H9 (cell line): Measurements from ENCODE around the gene PPM1J. TPM values are rescaled to one million over a fixed set of nuclear protein-coding genes. Genes with fewer than 3 reads are reported as not detected.

Experiments
- DNase-seq: peaks from one replicate; pipeline ENCODE4 v3.0.0-alpha.2; 2017
- H2AFZ ChIP-seq: one replicate; pipeline ENCODE4 v1.6.1; 2013; ENCODE audit warnings: mild to moderate bottlenecking, low read length, control low read depth, moderate library complexity
- H2AK5ac ChIP-seq: 2 replicates; pipeline ENCODE4 v1.6.1; 2013; ENCODE audit warnings: low read length, control low read depth, mixed read lengths; ENCODE audit not compliant: insufficient read length
- H2BK120ac ChIP-seq: one replicate; pipeline ENCODE4 v1.6.1; 2013; ENCODE audit warnings: low read depth, mild to moderate bottlenecking, low read length, control low read depth, inconsistent platforms; ENCODE audit not compliant: poor library complexity, severe bottlenecking
- H2BK12ac ChIP-seq: 2 replicates; pipeline ENCODE4 v1.6.1; 2013; ENCODE audit warnings: low read length, control low read depth, mixed read lengths, low read depth; ENCODE audit not compliant: insufficient read length
- H2BK15ac ChIP-seq: 2 replicates; pipeline ENCODE4 v1.6.1; 2013; ENCODE audit warnings: low read depth, low read length, control low read depth
- H2BK20ac ChIP-seq: one replicate; pipeline ENCODE4 v1.6.1; 2013; ENCODE audit warnings: low read depth, mild to moderate bottlenecking, low read length, control low read depth, inconsistent platforms; ENCODE audit not compliant: poor library complexity, severe bottlenecking
- H2BK5ac ChIP-seq: 2 replicates; pipeline ENCODE4 v1.6.1; 2013; ENCODE audit warnings: low read length, control low read depth, mixed read lengths; ENCODE audit not compliant: insufficient read length
- H3K14ac ChIP-seq: 2 replicates; pipeline ENCODE4 v1.6.1; 2013; ENCODE audit warnings: low read length, control low read depth; ENCODE audit not compliant: insufficient read depth
- H3K18ac ChIP-seq: 2 replicates; pipeline ENCODE4 v1.6.1; 2013; ENCODE audit warnings: low read depth, mild to moderate bottlenecking, mixed read lengths, low read length, control low read depth; ENCODE audit not compliant: insufficient read length
- H3K23ac ChIP-seq: 2 replicates; pipeline ENCODE4 v1.6.1; 2013; ENCODE audit warnings: low read length, control low read depth, mixed read lengths, low read depth; ENCODE audit not compliant: insufficient read length
- H3K23me2 ChIP-seq: 2 replicates; pipeline ENCODE4 v1.6.1; 2013; ENCODE audit warnings: low read depth, mild to moderate bottlenecking, mixed read lengths, low read length, control low read depth; ENCODE audit not compliant: insufficient read length, poor library complexity, severe bottlenecking
- H3K27ac ChIP-seq: 2 replicates; pipeline ENCODE4 v1.5.1; 2013; ENCODE audit warnings: low read length, control low read depth, mixed read lengths, low read depth; ENCODE audit not compliant: insufficient read length
- H3K27me3 ChIP-seq: 2 replicates; pipeline ENCODE4 v1.6.1; 2013; ENCODE audit warnings: low read length, control low read depth, inconsistent platforms; ENCODE audit not compliant: insufficient read depth
- H3K4ac ChIP-seq: 2 replicates; pipeline ENCODE4 v1.6.1; 2013; ENCODE audit warnings: low read depth, mild to moderate bottlenecking, control low read depth, inconsistent platforms, low read length, moderate library complexity
- H3K4me1 ChIP-seq: 2 replicates; pipeline ENCODE4 v1.6.1; 2013; ENCODE audit warnings: low read length, control low read depth, inconsistent platforms; ENCODE audit not compliant: insufficient read depth
- H3K4me2 ChIP-seq: 2 replicates; pipeline ENCODE4 v1.6.1; 2013; ENCODE audit warnings: low read length, control low read depth, mixed read lengths; ENCODE audit not compliant: insufficient read length, insufficient read depth
- H3K56ac ChIP-seq: 2 replicates; pipeline ENCODE4 v1.6.1; 2013; ENCODE audit warnings: low read depth, mild to moderate bottlenecking, mixed read lengths, low read length, control low read depth; ENCODE audit not compliant: insufficient read length
- H3K79me1 ChIP-seq: 2 replicates; pipeline ENCODE4 v1.6.1; 2013; ENCODE audit warnings: low read depth, mild to moderate bottlenecking, moderate library complexity, low read length, control low read depth, inconsistent platforms; ENCODE audit not compliant: insufficient read depth, poor library complexity, severe bottlenecking
- H3K79me2 ChIP-seq: 2 replicates; pipeline ENCODE4 v1.6.1; 2013; ENCODE audit warnings: low read length, control low read depth, inconsistent platforms; ENCODE audit not compliant: insufficient read depth
- H3K9ac ChIP-seq: 2 replicates; pipeline ENCODE4 v1.6.1; 2013; ENCODE audit warnings: low read length, control low read depth, mixed read lengths; ENCODE audit not compliant: insufficient read length; ENCODE audit errors: extremely low read depth
- H3K9me3 ChIP-seq: one replicate; pipeline ENCODE4 v1.6.1; 2013; ENCODE audit warnings: low read depth, low read length, inconsistent platforms; ENCODE audit not compliant: control insufficient read depth
- H3T11ph ChIP-seq: one replicate; pipeline ENCODE4 v1.6.1; 2013; ENCODE audit warnings: mild to moderate bottlenecking, low read length, control low read depth, inconsistent platforms
- H4K20me1 ChIP-seq: one replicate; pipeline ENCODE4 v1.6.1; 2013; ENCODE audit not compliant: control insufficient read depth, insufficient read length, insufficient read depth
- H4K5ac ChIP-seq: 2 replicates; pipeline ENCODE4 v1.6.1; 2013; ENCODE audit warnings: low read depth, mild to moderate bottlenecking, mixed read lengths, low read length, control low read depth; ENCODE audit not compliant: insufficient read length
- H4K8ac ChIP-seq: replicated peaks from 2 replicates; pipeline ENCODE4 v1.6.1; 2013; ENCODE audit warnings: low read length, control low read depth, mixed read lengths, low read depth; ENCODE audit not compliant: insufficient read length
- H4K91ac ChIP-seq: 2 replicates; pipeline ENCODE4 v1.6.1; 2013; ENCODE audit warnings: low read depth, mild to moderate bottlenecking, moderate library complexity, mixed read lengths, low read length, control low read depth; ENCODE audit not compliant: insufficient read length
- H3K27ac Mint-ChIP-seq, 3 experiments: 2 replicates in 2 of 3; 3 replicates in 1 of 3; pipeline ENCODE4 v1.8.0; 2020 to 2021; ENCODE audit warnings: mixed read lengths in 3 of 3, mild to moderate bottlenecking in 1 of 3, moderate library complexity in 1 of 3
- H3K27me3 Mint-ChIP-seq: 2 replicates; pipeline ENCODE4 v1.8.0; 2021; ENCODE audit warnings: low read depth, mild to moderate bottlenecking, moderate library complexity, mixed read lengths
- H3K36me3 Mint-ChIP-seq, 3 experiments: 2 replicates in 2 of 3; 3 replicates in 1 of 3; pipeline ENCODE4 v1.8.0; 2020 to 2021; ENCODE audit warnings: low read depth in 3 of 3, mixed read lengths in 3 of 3; ENCODE audit not compliant: insufficient read depth in 1 of 3
- H3K4me1 Mint-ChIP-seq, 2 experiments: 2 replicates each; pipeline ENCODE4 v1.8.0; 2020; ENCODE audit warnings: mixed read lengths in 2 of 2
- H3K4me3 Mint-ChIP-seq, 2 experiments: 2 replicates in 1 of 2; 3 replicates in 1 of 2; pipeline ENCODE4 v1.8.0; 2020 to 2021; ENCODE audit warnings: mild to moderate bottlenecking in 2 of 2, mixed read lengths in 2 of 2, moderate library complexity in 1 of 2
- H3K9me3 Mint-ChIP-seq, 2 experiments: 2 replicates in 1 of 2; 3 replicates in 1 of 2; pipeline ENCODE4 v1.8.0; 2020; ENCODE audit warnings: mild to moderate bottlenecking in 2 of 2, mixed read lengths in 2 of 2, moderate library complexity in 1 of 2
- WGBS: extraction: QIAGEN DNeasy Blood & Tissue Kit; methylation state at CpG from one replicate; pipeline ENCODE4 v1.1.7; 2013; ENCODE audit warnings: missing lambda C conversion rate, low lambda C conversion rate, mixed read lengths; ENCODE audit not compliant: insufficient read length; ENCODE audit errors: extremely low coverage; 5-methylcytosine and 5-hydroxymethylcytosine counted together
- total RNA-seq: library from RNA; stranded (reverse); gene quantifications from 2 replicates; pipeline ENCODE4 v1.2.1, GENCODE V29; 2021
- TF ChIP-seq, protein P1 (sequence below): fragments of 200-600 bp; sonication (generic); conservative IDR thresholded peaks from 3 replicates; pipeline ENCODE4 v1.8.0; 2021; ENCODE audit warnings: antibody characterized with exemption, mild to moderate bottlenecking

Gene PPM1J
- total RNA-seq, 1 experiment from 2014 or later: 12.7 TPM

DNA sequence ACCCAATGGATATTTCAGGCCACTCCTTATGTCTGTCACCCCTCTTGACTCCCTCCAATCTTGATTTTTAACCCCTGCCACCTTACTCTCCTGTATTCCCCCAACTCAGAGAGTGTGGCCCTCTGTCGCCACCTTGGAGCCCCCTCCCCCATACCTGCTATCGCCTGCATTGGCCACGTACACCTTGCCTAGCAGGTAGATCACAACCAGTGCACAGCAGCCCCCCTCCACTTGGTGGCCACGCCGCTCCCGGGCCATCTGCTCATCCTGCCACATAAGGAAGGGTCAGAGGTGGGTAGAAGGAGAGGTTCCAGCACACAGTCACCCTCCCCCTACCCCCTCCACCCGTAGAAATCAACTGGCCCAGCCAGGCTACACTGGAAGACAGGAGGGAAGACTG lies 2.9 kb downstream of the PPM1J start:
- H3K4ac ChIP-seq: no peak overlapping the region
- no peaks in the 10 kb centered on the region for H3K9me3 ChIP-seq
- Mint-ChIP-seq H3K4me1 (peaks cover 55 to 56% of the 10 kb centered on the region in 2 experiments), H3K27me3 (peaks cover 61% of the 10 kb centered on the region), H3K4me3 (no peak overlapping the region; a peak in 1 of 5 replicates), H3K9me3 (peaks cover 0 to 3% of the 10 kb centered on the region in 2 experiments; a peak in 1 of 5 replicates), H3K27ac (0 out of 7 replicates have a peak overlapping the region, but pooled peaks of 1 of the 3 experiments have one; percentile 45), H3K36me3 (peaks cover 13 to 24% (median 17%) of the 10 kb centered on the region in 3 experiments)
- no peak overlapping the region for H4K8ac ChIP-seq
- H2AK5ac ChIP-seq: no peak overlapping the region
- no peak overlapping the region for H3K18ac ChIP-seq
- H3K14ac ChIP-seq: no peak overlapping the region
- no peak overlapping the region for H3K27ac ChIP-seq
- no CpG with 5 or more reads among the region's 7 CpGs for WGBS
- H3K23ac ChIP-seq: no peak overlapping the region
- H3K79me2 ChIP-seq: no peaks in the 10 kb centered on the region; the same call in 1 of the 2 replicates
- no peak overlapping the region for H3K4me2 ChIP-seq
- peaks cover 7% of the 10 kb centered on the region for H3K4me1 ChIP-seq
- peaks cover 23% of the 10 kb centered on the region for H3K23me2 ChIP-seq
- no peak overlapping the region for H4K5ac ChIP-seq
- H2BK120ac ChIP-seq: no peak overlapping the region
- no peak overlapping the region for H2BK20ac ChIP-seq
- no peak for DNase-seq
- TF ChIP-seq, protein P1, sequence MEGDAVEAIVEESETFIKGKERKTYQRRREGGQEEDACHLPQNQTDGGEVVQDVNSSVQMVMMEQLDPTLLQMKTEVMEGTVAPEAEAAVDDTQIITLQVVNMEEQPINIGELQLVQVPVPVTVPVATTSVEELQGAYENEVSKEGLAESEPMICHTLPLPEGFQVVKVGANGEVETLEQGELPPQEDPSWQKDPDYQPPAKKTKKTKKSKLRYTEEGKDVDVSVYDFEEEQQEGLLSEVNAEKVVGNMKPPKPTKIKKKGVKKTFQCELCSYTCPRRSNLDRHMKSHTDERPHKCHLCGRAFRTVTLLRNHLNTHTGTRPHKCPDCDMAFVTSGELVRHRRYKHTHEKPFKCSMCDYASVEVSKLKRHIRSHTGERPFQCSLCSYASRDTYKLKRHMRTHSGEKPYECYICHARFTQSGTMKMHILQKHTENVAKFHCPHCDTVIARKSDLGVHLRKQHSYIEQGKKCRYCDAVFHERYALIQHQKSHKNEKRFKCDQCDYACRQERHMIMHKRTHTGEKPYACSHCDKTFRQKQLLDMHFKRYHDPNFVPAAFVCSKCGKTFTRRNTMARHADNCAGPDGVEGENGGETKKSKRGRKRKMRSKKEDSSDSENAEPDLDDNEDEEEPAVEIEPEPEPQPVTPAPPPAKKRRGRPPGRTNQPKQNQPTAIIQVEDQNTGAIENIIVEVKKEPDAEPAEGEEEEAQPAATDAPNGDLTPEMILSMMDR: no peak
- H3K9ac ChIP-seq: no peak overlapping the region
- no peak overlapping the region for H2BK15ac ChIP-seq
- H4K20me1 ChIP-seq: no peaks in the 10 kb centered on the region
- H3K27me3 ChIP-seq: no peaks in the 10 kb centered on the region
- H2BK5ac ChIP-seq: no peak overlapping the region
- H4K91ac ChIP-seq: no peak overlapping the region
- no peak overlapping the region for H2BK12ac ChIP-seq
- no peak overlapping the region for H3T11ph ChIP-seq
- H3K79me1 ChIP-seq: no peaks in the 10 kb centered on the region
- H2AFZ ChIP-seq: no peak overlapping the region
- H3K56ac ChIP-seq: no peak overlapping the region
